ENCODE data around the gene TRAPPC3L. TPM values are rescaled to one million over a fixed set of nuclear protein-coding genes. Genes with fewer than 3 reads are reported as not detected.

The TRAPPC3L gene
- total RNA-seq, 1 donor from 2014 or later = not detected

DNA sequence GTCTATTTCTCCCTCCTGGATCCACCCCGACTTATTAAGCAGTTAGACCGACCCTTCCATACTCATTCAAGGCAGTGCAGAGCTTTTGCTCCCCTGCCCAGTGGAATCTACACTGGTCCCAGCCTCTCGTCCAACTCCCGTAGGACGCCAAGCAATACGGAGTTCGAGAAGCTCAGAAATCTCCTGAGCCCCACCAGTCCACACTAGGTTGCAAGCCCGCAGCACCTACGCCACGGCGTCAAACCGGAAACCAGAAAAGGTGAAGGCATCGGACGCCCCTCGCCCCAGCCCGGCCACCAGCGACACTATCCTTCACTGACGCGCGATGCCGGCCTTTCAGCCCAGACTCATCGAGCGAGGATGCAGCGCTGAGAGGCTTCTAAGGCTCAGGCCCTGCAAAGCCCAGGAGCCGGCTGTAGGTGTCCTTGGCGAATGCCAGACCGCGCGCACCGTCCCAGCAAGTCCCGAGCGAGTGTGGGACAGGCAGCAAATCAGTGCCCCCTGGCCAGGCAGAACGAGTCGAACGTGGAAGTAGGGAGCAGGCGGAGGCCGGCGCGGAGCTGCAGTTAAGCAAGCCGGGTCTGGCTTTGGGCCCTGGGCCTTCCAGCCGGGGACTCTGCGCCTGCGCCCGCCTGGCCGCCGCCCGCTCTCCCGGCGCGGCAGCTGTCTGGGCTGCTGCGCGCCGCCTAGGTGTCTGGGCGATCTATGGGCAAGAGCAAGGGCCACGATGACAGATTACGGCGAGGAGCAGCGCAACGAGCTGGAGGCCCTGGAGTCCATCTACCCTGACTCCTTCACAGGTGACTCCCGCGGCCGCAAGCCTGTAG lies 25.6 kb upstream of the TRAPPC3L start, which contains the start of gene RWDD1:
Gene RWDD1, plus strand, starts transcription at position 649 of the 827 bp plus-strand sequence. Its CDS starts 79 bp downstream, at position 728.
- intact Hi-C loops (cut with micrococcal nuclease) = no loop called here
- TF ChIP-seq, protein P1, sequence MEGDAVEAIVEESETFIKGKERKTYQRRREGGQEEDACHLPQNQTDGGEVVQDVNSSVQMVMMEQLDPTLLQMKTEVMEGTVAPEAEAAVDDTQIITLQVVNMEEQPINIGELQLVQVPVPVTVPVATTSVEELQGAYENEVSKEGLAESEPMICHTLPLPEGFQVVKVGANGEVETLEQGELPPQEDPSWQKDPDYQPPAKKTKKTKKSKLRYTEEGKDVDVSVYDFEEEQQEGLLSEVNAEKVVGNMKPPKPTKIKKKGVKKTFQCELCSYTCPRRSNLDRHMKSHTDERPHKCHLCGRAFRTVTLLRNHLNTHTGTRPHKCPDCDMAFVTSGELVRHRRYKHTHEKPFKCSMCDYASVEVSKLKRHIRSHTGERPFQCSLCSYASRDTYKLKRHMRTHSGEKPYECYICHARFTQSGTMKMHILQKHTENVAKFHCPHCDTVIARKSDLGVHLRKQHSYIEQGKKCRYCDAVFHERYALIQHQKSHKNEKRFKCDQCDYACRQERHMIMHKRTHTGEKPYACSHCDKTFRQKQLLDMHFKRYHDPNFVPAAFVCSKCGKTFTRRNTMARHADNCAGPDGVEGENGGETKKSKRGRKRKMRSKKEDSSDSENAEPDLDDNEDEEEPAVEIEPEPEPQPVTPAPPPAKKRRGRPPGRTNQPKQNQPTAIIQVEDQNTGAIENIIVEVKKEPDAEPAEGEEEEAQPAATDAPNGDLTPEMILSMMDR (IDR thresholded peaks at IDR 0.05; ENCODE audit: borderline replicate concordance) = peak; percentile 20
- peaks cover 14% of the 10 kb centered on the region for H3K36me3 ChIP-seq
- peak; percentile 99 for DNase-seq
- H3K4me1 ChIP-seq = peaks cover 62% of the 10 kb centered on the region
- no peaks in the 10 kb centered on the region for H3K9me3 ChIP-seq (replicated peaks)
- peak within 1 kb of the TSS; percentile 95 for H3K27ac ChIP-seq (replicated peaks)
- peak within 1 kb of the TSS; percentile 93 for H3K4me3 ChIP-seq
- no peaks in the 10 kb centered on the region for H3K27me3 ChIP-seq (ENCODE audit: low read depth)

DNA sequence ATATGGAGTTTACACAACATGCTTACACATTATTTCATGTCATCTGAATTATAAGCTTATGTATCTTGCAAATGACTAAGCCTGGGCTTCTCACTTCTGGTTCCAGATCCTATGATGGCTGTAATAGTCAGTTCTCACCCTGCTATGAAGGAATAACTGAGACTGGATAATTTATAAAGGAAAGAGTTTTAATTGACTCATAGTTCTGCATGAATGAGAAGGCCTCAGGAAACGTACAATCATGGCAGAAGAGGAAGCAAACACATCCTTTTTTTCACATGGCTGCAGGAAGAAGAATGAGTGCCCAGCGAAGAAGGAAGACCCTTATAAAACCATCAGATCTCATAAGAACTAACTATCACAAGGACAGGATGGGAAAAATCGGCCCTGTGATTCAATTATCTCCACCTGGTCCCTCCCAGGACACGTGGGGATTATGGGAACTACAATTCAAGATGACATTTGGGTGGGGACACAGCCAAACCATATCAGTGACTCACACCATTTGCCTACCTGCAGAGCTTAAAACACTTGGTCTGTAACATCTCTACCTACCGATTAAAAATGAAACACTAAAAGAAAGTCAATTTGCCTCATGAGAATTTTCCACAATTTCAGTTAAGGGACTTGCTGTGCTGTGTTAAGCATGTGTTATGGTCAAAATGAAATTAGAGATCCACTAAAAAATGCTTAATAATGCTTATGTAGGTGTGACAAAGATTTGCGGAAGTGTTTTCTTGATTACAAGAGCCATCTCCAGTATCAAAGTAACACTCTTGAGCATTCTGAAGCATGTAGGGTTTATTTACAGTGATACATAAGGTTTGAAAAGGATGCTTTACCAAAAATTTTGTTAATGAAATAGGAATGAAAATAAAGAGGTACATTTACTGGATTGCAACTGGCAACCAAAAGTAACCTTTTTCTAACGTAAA lies 23.6 kb upstream of the TRAPPC3L start:
- intact Hi-C loops (cut with micrococcal nuclease) = no loop called here
- Histone ChIP-seq H3K36me3 (no peaks in the 10 kb centered on the region), H3K27me3 (ENCODE audit: low read depth) (no peaks in the 10 kb centered on the region), H3K9me3 (replicated peaks) (no peaks in the 10 kb centered on the region), H3K27ac (replicated peaks) (no peak overlapping the region), H3K4me1 (peaks cover 61% of the 10 kb centered on the region), H3K4me3 (no peak overlapping the region)
- no peak for DNase-seq
- TF ChIP-seq, protein P1 (IDR thresholded peaks at IDR 0.05; ENCODE audit: borderline replicate concordance) = no peak

DNA sequence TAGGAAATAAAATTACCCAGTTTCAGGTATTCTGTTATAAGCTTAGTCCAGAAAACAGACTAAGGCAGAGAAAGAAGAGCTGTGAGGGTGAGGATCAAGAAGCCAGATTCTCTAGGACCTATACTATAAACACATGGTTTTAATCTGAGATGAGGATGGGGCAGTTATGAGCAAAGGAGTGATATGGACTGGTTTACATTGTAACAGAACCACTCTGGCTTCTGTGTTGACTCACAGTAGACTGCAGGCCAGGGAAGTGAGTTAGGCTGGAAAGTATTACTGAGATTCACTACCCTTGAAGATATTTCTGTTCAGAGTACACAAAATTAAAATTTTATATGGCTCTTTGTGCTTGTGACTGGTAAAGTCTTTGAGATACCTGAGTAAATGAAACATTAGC lies 22.6 kb upstream of the TRAPPC3L start:
- Histone ChIP-seq H3K9me3 (replicated peaks) (no peaks in the 10 kb centered on the region), H3K27ac (replicated peaks) (no peak overlapping the region), H3K36me3 (no peaks in the 10 kb centered on the region), H3K27me3 (ENCODE audit: low read depth) (no peaks in the 10 kb centered on the region), H3K4me1 (peaks cover 51% of the 10 kb centered on the region), H3K4me3 (no peak overlapping the region)
- TF ChIP-seq, protein P1 (IDR thresholded peaks at IDR 0.05; ENCODE audit: borderline replicate concordance) = no peak
- intact Hi-C loops (cut with micrococcal nuclease) = no loop called here
- no peak for DNase-seq

DNA sequence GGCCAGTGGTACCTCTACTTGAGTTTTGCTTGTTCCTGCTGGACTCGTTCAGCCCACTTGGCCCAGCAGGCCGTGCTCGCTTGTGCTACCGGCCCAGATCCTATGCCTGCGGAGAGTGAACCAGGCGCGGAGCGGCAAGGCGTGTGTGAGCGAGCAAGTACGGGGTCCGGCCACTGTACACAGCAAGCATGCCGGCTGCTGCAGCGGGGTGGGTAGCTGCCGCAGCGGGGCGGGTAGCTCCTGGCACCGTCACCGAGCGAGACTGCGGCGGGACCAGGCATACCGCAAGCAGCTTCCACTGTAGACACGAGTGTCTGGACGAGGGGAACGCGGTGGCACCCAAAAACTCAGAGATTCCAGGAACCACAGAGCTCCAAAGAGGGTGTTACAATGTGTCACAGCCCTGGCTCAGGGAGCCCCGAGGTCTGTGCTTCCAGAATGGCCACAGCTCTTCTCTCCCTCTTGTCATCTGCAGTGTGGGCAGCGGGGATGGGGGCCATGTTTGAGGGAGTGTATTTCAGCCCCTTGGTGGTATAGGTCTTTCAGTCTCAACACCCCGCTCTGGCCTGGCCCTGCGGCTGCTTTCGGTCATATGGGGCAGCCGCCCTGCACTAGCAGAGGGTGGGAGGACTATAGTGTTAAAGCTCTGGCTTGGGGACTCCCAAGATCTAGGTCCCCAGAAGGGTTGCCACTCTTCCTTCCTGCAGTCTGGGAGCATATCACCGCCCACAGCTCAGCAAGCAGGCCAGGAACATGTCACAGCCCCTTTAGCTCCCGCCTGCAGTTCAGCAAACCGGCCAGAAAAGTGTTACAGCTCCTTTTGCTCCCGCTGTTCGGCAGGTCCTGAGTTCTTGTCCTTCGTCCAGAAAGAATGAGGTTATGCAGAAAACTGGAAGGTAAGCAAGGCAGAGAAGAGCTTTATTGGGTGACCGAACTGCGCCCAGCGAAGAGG lies 19.7 kb upstream of the TRAPPC3L start:
- intact Hi-C loops (cut with micrococcal nuclease) = no loop called here
- TF ChIP-seq, protein P1 (IDR thresholded peaks at IDR 0.05; ENCODE audit: borderline replicate concordance) = no peak
- H3K27ac ChIP-seq (replicated peaks) = no peak overlapping the region
- peaks cover 31% of the 10 kb centered on the region for H3K4me1 ChIP-seq
- no peaks in the 10 kb centered on the region for H3K36me3 ChIP-seq
- no peaks in the 10 kb centered on the region for H3K9me3 ChIP-seq (replicated peaks)
- H3K27me3 ChIP-seq (ENCODE audit: low read depth) = no peaks in the 10 kb centered on the region
- DNase-seq = peak; percentile 34
- peak overlapping the region; percentile 55 for H3K4me3 ChIP-seq
